ENCODE results near the gene ZFX.
"Not testable (repeated sequence)": the region's sequence is repeated elsewhere in the genome, so short reads cannot be mapped to it uniquely, and the experiment has no call there.

ZFX gene

GRCh38 chrX:24155747-24156146, 6.2 kb downstream of the ZFX start:
- not testable (repeated sequence) for H3K4me3 ChIP-seq (ENCODE audit: low read length); H3K36me3 ChIP-seq (ENCODE audit: control insufficient read depth, insufficient read depth, low read length); H3K9ac ChIP-seq (ENCODE audit: low read length); H3K27me3 ChIP-seq (ENCODE audit: control insufficient read depth, insufficient read depth, low read length); H3K27ac ChIP-seq (ENCODE audit: low read depth, low read length)
- peaks cover 21% of the 10 kb centered on the region for H3K4me1 ChIP-seq (ENCODE audit: control insufficient read depth, insufficient read depth, low read length)

DNA sequence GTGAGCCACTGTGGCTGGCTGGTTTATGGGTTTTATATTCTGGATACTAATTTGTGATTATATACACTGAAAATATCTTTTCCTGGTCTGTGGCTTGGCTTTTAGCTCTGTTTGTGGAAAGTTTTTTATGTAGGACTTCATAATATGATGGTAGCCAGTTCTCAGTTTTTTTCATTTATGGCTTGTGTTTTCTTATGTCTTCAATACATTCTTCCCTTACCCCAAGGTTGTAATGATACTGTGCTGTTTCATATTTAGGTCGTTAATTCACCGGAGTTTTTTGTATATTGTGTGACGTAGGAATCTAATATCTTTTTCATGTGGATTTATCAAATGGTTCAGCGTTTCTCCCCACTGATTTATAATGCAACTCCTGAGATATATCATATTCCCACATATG, 6.6 kb downstream of the ZFX start:
- H3K4me1 ChIP-seq (ENCODE audit: control insufficient read depth, insufficient read depth, low read length): peaks cover 21% of the 10 kb centered on the region
- no peak overlapping the region for H3K27ac ChIP-seq (ENCODE audit: low read depth, low read length)
- H3K9ac ChIP-seq (ENCODE audit: low read length): no peak overlapping the region

DNA sequence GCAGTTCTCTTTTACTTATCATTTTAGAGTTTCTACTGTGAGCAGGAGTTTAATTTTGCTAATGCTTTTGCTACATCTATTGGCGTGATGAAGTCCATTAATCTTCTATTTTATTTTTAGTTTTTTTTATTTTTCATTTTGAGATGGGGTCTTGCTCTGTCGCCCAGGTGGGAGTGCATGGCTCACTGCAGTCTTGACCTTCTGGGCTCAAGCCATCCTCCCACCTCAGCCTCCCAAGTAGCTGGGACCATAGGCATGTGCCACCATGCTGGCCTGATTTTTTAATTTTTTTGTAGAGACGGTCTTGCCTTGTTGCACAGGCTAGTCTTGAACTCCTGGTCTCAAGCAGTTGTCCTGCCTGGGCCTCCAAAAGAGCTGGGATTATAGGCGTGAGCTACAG, 9.4 kb downstream of the ZFX start:
- peaks cover 11% of the 10 kb centered on the region for H3K4me1 ChIP-seq (ENCODE audit: control insufficient read depth, insufficient read depth, low read length)
- no peak overlapping the region for H3K27ac ChIP-seq (ENCODE audit: low read depth, low read length)
- no peaks in the 10 kb centered on the region for H3K27me3 ChIP-seq (ENCODE audit: control insufficient read depth, insufficient read depth, low read length)
- no peak overlapping the region for H3K4me3 ChIP-seq (ENCODE audit: low read length)
- no peaks in the 10 kb centered on the region for H3K36me3 ChIP-seq (ENCODE audit: control insufficient read depth, insufficient read depth, low read length)
- no peak overlapping the region for H3K9ac ChIP-seq (ENCODE audit: low read length)

More for the DNA sequence above, 6.6 kb downstream of the ZFX start:
- Histone ChIP-seq H3K4me3 (ENCODE audit: low read length) (no peak overlapping the region), H3K27me3 (ENCODE audit: control insufficient read depth, insufficient read depth, low read length) (no peaks in the 10 kb centered on the region), H3K36me3 (ENCODE audit: control insufficient read depth, insufficient read depth, low read length) (no peaks in the 10 kb centered on the region)

DNA sequence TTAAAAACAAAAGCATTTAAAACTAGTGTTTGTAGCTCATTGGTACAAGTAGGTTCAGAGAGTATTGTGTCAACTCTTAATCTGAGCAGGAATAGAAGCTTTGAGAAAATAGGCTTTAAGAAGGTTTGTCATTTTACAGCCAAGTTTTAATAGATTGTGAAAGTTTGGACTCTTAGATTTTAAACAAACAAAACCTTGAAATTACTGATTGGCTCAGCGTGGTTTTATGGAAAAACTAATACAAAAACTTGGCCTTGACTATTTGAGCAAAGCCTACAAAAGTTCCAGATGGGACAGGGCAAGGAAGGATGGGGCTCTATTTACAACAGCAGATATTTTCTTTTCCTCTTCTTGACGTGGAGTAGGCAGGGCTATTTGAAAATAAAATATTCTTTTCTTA, 16.5 kb downstream of the ZFX start:
- Histone ChIP-seq H3K36me3 (ENCODE audit: control insufficient read depth, insufficient read depth, low read length) (no peaks in the 10 kb centered on the region), H3K9ac (ENCODE audit: low read length) (no peak overlapping the region), H3K27ac (ENCODE audit: low read depth, low read length) (no peak overlapping the region), H3K27me3 (ENCODE audit: control insufficient read depth, insufficient read depth, low read length) (no peaks in the 10 kb centered on the region), H3K4me3 (ENCODE audit: low read length) (no peak overlapping the region), H3K4me1 (ENCODE audit: control insufficient read depth, insufficient read depth, low read length) (peaks cover 12% of the 10 kb centered on the region)

DNA sequence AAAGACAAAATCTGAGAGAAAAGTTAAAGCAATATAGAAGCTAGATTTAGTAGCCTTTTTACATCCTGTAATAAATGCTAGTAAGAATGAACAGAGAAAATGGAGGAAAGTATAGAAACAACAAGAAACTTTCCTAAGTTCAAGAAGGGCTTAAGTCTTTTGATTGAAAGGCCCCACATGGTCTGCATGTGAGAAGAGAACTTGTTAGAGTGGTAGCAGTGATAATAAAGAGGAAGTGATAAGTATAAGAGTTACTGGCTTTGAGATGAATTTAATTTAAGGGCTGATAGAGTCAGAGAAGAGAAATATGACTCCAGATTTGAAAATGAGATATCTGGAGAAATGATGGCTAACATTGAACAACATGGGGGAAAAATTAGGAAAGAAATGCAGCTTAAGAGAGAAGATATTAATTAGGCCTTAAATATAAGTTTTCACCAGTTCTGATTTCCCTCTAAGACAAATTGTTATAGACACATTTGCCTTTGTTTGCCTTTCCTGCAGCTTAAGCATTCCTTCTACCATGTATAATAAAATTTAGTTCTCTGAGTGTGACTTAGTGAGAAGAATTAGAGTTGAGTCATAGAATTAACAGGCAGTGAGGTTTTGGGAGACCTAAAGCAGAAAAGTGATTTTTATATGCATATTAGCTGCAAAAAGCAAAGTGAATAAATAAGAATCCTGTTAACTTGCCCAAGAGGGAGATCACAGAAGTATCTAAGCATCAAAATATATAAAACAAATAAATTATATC, 18.4 kb downstream of the ZFX start:
- Histone ChIP-seq H3K27me3 (ENCODE audit: control insufficient read depth, insufficient read depth, low read length) (no peaks in the 10 kb centered on the region), H3K36me3 (ENCODE audit: control insufficient read depth, insufficient read depth, low read length) (no peaks in the 10 kb centered on the region), H3K4me3 (ENCODE audit: low read length) (no peak overlapping the region), H3K9ac (ENCODE audit: low read length) (no peak overlapping the region), H3K4me1 (ENCODE audit: control insufficient read depth, insufficient read depth, low read length) (peaks cover 11% of the 10 kb centered on the region), H3K27ac (ENCODE audit: low read depth, low read length) (no peak overlapping the region)

DNA sequence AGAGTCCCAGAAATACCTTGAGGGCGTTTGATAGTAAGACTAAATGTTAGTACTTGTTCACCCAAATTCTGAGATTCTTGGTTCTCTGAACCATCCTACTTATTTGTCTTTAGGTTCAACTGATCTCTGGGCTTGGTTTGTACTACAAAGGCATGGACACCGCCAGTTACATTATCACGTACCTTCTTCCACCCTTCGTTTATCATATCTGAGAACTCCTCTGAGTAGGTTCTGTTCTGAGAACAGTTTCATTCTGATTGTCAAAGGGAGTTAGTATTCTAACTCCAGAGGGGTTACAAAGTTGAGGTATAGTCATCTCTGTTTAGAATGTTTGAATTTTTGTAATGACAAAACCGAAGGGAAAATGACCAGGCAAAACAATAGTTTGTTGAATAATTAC, 19.3 kb downstream of the ZFX start:
- H3K27me3 ChIP-seq (ENCODE audit: control insufficient read depth, insufficient read depth, low read length): no peaks in the 10 kb centered on the region
- H3K27ac ChIP-seq (ENCODE audit: low read depth, low read length): no peak overlapping the region
- H3K4me3 ChIP-seq (ENCODE audit: low read length): no peak overlapping the region
- no peaks in the 10 kb centered on the region for H3K36me3 ChIP-seq (ENCODE audit: control insufficient read depth, insufficient read depth, low read length)
- H3K9ac ChIP-seq (ENCODE audit: low read length): no peak overlapping the region
- peaks cover 11% of the 10 kb centered on the region for H3K4me1 ChIP-seq (ENCODE audit: control insufficient read depth, insufficient read depth, low read length)

GRCh38 chrX:24169211-24169610, 19.7 kb downstream of the ZFX start:
- H3K27ac ChIP-seq (ENCODE audit: low read depth, low read length): no peak overlapping the region
- H3K9ac ChIP-seq (ENCODE audit: low read length): no peak overlapping the region
- H3K4me3 ChIP-seq (ENCODE audit: low read length): no peak overlapping the region
- peaks cover 11% of the 10 kb centered on the region for H3K4me1 ChIP-seq (ENCODE audit: control insufficient read depth, insufficient read depth, low read length)
- H3K27me3 ChIP-seq (ENCODE audit: control insufficient read depth, insufficient read depth, low read length): no peaks in the 10 kb centered on the region
- no peaks in the 10 kb centered on the region for H3K36me3 ChIP-seq (ENCODE audit: control insufficient read depth, insufficient read depth, low read length)

- H3K27me3 ChIP-seq (ENCODE audit: control insufficient read depth, insufficient read depth, low read length): no peaks in the 10 kb centered on the region
- H3K4me3 ChIP-seq (ENCODE audit: low read length): no peak overlapping the region
- no peak overlapping the region for H3K27ac ChIP-seq (ENCODE audit: low read depth, low read length)
- H3K36me3 ChIP-seq (ENCODE audit: control insufficient read depth, insufficient read depth, low read length): peaks cover 3% of the 10 kb centered on the region
- no peak overlapping the region for H3K9ac ChIP-seq (ENCODE audit: low read length)
- peaks cover 6% of the 10 kb centered on the region for H3K4me1 ChIP-seq (ENCODE audit: control insufficient read depth, insufficient read depth, low read length)
These were observed 23.8 kb downstream of the ZFX start for GRCh38 chrX:24173115-24173847.

GRCh38 chrX:24175276-24175675, 25.7 kb downstream of the ZFX start:
- H3K4me1 ChIP-seq (ENCODE audit: control insufficient read depth, insufficient read depth, low read length): peaks cover 3% of the 10 kb centered on the region
- peaks cover 9% of the 10 kb centered on the region for H3K36me3 ChIP-seq (ENCODE audit: control insufficient read depth, insufficient read depth, low read length)
- no peak overlapping the region for H3K4me3 ChIP-seq (ENCODE audit: low read length)
- no peaks in the 10 kb centered on the region for H3K27me3 ChIP-seq (ENCODE audit: control insufficient read depth, insufficient read depth, low read length)
- H3K9ac ChIP-seq (ENCODE audit: low read length): no peak overlapping the region
- H3K27ac ChIP-seq (ENCODE audit: low read depth, low read length): no peak overlapping the region

DNA sequence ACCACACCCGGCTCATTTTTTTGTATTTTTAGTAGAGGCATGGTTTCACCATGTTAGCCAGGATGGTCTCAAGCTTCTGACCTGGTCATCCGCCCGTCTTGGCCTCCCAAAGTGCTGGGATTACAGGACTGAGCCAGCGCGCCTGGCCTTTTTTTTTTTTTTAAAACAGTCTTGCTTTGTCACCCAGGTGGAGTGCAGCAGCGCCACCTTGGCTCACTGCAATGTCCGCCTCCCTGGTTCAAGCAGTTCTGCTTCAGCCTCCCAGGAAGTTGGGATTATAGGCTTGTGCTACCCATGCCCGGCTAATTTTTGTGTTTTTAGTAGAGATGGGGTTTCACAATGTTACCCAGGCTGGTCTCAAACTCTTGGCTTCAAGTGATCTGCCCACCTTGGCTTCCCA, 28.9 kb downstream of the ZFX start:
- Histone ChIP-seq H3K4me1 (ENCODE audit: control insufficient read depth, insufficient read depth, low read length) (no peaks in the 10 kb centered on the region), H3K27me3 (ENCODE audit: control insufficient read depth, insufficient read depth, low read length) (no peaks in the 10 kb centered on the region), H3K4me3 (ENCODE audit: low read length) (no peak overlapping the region), H3K36me3 (ENCODE audit: control insufficient read depth, insufficient read depth, low read length) (peaks cover 9% of the 10 kb centered on the region), H3K27ac (ENCODE audit: low read depth, low read length) (no peak overlapping the region), H3K9ac (ENCODE audit: low read length) (no peak overlapping the region)

DNA sequence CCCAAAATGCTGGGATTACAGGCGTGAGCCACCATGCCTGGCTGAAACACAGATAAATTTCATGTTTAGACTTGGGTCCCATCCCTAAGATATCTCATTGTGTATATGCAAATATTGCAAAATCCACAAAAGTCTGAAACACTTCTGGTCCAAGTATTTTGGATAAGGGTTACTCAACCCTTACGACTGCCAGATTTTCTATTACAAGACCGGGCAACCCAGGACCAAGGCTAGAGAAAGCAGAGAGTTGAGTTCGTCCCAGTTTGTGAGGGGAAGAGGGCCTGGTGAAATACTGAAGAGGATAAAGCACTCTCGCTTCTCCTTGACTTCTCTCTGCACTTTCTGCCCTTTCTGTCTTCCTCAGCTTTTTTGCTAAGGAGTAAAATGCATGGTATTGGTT, 34.5 kb downstream of the ZFX start:
- Histone ChIP-seq H3K4me3 (ENCODE audit: low read length) (no peak overlapping the region), H3K4me1 (ENCODE audit: control insufficient read depth, insufficient read depth, low read length) (no peaks in the 10 kb centered on the region), H3K27me3 (ENCODE audit: control insufficient read depth, insufficient read depth, low read length) (no peaks in the 10 kb centered on the region), H3K27ac (ENCODE audit: low read depth, low read length) (no peak overlapping the region), H3K36me3 (ENCODE audit: control insufficient read depth, insufficient read depth, low read length) (peaks cover 6% of the 10 kb centered on the region), H3K9ac (ENCODE audit: low read length) (no peak overlapping the region)

- no peaks in the 10 kb centered on the region for H3K36me3 ChIP-seq (ENCODE audit: control insufficient read depth, insufficient read depth, low read length)
- H3K9ac ChIP-seq (ENCODE audit: low read length): no peak overlapping the region
- H3K4me1 ChIP-seq (ENCODE audit: control insufficient read depth, insufficient read depth, low read length): no peaks in the 10 kb centered on the region
- no peak overlapping the region for H3K4me3 ChIP-seq (ENCODE audit: low read length)
- no peaks in the 10 kb centered on the region for H3K27me3 ChIP-seq (ENCODE audit: control insufficient read depth, insufficient read depth, low read length)
- H3K27ac ChIP-seq (ENCODE audit: low read depth, low read length): no peak overlapping the region
These were observed 37.0 kb downstream of the ZFX start for GRCh38 chrX:24186483-24186882.

DNA sequence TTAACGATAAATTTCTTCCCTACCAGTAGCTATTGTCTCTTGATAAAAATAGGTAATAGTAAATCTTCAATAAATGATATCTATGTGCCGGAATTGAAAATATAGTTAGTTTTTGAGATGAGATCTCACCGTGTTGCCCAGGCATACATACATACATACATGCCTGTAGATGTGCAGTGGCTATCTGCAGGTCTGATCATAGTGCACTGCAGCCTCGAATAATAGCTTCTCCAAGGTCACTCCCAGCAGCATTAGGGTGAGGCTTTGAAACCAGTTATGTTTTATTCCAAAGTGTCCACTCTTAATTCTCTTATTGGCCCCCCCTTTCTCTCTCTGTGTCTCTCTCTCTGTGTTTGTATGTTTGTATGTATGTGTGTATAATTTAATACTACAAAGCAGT, 37.5 kb downstream of the ZFX start:
- Histone ChIP-seq H3K9ac (ENCODE audit: low read length) (no peak overlapping the region), H3K27me3 (ENCODE audit: control insufficient read depth, insufficient read depth, low read length) (no peaks in the 10 kb centered on the region), H3K4me3 (ENCODE audit: low read length) (no peak overlapping the region), H3K4me1 (ENCODE audit: control insufficient read depth, insufficient read depth, low read length) (no peaks in the 10 kb centered on the region), H3K36me3 (ENCODE audit: control insufficient read depth, insufficient read depth, low read length) (no peaks in the 10 kb centered on the region), H3K27ac (ENCODE audit: low read depth, low read length) (no peak overlapping the region)
